Activated T-helper 9 cell treated with anti-CD3 and anti-CD28 coated beads, Interleukin-2, amount 50 U/mL, for 16 hours (primary cell): Measurements from ENCODE around the gene KPNA3.

ENCODE experiments used
- DNase-seq: peaks from one replicate; pipeline ENCODE4 v3.0.0-alpha.2; 2020; ENCODE audit warnings: low read depth

Gene KPNA3

DNA sequence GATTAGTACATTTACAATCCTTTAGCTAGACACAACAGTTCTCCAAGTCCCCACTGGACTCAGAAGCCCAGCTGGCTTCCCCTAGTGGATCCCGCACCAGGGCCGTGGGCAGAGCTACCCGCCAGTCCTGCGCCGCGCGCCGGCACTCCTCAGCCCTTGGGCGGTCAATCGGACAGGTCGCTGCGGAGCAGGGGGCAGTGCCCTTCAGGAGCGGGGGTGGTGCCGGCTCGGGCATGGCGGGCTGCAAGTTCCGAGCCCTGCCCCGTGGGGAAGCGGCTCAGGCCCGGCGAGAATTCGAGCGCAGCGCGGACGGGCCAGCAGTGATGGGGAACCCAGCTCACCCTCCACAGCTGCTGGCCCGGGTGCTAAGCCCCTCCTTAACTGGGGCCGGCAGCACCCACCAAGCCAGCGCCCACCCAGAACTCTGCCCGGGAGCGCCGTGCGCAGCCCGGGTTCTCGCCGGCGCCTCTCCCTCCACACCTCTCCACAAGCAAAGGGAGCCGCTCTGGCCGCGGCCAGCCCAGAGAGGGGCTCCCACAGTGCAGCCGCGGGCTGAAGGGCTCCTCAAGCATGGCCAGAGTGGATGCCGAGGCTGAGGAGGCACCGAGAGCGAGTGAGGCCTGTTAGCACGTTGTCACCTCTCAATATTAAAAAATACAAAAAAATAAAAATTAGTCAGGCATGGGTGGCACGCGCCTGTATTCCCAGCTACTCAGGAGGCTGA, 114.1 kb downstream of the KPNA3 start:
- no peak for DNase-seq

DNA sequence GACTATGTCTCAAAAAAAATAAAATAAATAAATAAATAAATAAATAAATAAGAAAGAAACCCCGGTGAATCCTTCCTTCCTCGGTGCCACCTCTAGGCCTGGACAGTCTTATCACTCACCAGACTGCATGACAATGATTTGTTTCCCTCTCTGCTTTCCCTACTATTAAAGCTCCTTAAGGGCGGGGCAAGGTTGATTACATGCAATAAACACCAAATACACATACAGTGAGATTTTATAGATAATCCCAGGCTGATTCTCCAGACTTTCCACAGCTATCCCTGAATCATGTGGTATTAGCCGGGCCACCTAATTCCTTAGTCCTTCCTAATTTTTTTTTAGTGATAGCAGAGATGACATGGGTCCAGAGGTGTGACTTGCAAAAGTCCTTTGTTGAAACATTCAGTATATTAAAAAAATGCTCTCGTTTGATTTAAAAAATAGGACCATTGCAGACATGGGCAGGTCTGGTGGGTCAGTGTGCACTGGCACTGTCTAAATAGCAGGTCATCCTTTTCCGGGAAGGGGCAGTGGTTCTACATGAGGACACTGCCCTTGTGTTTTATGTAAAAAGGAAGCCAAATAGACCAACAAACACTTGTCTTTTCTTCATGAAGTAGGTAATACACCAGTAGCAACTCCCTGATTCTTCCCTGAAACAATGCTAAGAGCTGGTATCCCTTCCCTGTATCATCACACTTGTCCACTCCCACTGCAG, 115.7 kb downstream of the KPNA3 start:
- DNase-seq = no peak

DNA sequence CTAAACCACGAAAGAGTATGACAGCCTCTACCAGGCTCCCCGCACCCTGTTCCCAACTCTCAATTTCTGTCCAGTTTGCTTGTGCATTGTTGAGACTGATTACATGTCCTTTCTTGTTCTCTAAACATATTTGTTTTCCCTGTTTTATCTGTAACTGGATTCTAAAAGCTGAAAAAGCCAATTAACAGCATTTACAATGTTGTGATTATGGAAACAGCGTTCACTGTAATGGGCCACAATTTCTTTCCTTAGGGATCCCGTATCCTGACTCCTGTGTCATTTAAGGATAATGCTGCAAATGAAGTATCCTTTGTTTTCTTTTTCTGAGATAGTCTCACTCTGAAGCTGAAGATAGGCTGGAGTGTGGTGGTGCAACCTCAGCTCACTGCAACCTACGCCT, 121.7 kb downstream of the KPNA3 start:
- DNase-seq = no peak

DNA sequence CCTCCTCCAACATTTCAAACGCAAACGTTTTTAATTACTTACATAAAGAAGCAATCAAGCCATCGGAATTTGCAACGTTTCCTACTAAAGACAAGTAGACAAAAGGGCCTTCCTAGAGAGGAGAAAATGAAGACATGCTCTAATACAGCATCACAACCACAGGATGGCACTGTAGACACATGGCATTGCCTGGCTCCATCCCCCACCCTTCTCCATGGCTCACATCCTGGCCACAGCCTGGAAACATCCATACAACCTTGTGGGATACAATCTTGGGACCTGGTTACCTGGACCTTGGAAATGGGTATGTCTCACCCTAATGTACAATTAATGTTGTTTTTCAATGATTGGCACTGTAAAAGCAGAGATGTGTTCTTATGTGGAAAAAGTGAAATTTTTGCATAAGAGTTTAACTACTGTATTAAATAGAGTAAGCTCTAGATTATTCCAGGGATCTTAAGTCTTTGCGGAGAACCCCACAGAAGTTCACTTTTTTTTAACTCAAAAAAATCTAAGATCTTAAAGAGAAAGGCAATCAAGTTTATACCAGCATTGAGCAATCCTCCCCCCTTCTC, 122.7 kb downstream of the KPNA3 start:
- DNase-seq = no peak

DNA sequence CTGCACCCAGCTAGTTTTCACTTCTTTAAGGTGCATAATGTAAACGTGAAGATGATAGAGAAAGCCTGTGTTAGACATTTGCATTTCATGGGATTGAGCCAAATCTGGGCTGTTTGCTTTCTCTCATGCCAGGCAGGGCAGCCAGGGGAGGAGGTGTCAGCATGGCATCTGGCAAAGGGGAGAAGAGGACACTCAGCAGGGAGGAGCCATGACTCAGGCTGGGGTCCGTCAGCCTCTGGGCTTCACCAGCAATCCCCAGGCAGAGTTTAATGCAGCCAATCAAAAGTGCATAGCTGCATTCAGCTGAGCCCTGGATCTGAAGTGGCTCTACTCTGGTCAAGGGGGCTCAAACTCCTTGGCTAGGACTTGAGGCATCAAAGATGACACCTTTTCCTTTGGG, 124.7 kb downstream of the KPNA3 start:
- no peak for DNase-seq

DNA sequence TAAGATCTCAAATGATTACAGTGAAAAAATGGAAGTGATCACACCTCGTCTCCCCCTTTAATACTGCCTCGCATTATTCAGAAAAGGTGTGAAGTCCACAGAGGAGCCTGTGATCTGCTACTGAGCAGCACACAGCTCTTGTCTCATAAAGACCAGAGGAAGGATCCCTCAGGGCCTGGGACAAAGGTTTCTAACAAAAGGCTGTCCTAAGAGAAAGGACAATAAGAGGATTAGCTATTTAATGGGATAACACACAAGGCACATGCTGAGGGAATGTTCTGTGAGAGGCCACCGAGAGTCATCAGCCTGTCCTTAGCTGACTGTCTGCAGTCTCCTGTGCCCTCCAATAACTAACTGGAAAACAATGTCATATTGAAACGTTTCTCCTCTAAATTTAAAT, 127.9 kb downstream of the KPNA3 start:
- no peak for DNase-seq

DNA sequence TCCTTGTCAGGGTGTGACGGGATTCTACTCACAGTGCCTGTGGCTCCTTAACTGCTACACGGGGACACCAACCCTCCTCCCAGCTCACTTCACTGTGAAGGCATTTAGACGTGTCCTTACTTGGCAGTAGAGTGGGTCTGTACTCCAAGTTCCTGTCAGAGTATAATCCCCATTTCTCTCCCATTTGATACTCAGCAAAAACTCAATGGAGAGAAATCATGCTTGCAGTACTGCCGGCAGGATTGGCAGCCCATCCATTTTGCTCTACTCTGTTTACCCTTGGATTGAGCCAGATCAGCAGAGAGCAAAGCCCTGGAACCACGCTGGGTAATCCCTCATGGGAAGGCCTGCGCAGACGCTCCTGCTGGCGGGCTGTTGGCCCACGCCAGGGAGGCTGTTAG, 135.2 kb downstream of the KPNA3 start:
- DNase-seq = no peak

DNA sequence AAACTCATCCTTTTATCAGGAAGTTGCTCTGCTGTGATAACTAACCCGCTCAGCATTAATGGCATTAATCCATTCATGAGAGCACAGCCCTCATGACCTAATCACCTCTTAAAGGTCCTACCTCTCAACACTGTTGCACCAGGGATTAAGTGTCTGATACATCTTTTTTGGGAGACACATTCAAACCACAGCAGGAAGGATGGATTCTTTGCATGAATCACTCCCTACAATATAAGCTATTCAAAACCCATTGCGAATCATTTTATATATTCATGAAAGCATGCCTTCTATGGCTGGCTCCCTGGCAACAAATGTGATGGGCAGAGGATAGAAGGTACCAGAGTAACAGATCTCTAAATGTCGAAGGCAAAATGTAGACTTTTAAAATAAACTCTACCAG, 136.6 kb downstream of the KPNA3 start:
- no peak for DNase-seq

DNA sequence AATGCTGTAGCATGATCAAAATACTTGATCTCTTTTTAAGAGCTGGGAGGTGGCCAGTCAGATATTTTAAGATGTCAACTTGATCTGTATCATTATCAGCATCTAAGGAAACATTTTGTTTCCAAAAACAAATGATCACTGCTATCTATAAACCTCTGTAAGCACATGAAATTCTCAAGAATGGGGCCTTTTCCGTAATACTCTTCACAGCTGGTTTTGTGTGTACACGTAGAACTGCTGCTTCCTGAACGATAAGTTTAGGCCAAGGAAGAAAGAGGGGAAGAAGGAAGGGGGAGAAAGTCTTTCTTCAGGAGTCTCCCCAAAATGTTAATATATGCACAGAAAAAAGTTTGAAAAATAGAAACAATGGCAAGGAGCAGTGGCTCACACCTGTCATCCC, 138.5 kb downstream of the KPNA3 start:
- no peak for DNase-seq

DNA sequence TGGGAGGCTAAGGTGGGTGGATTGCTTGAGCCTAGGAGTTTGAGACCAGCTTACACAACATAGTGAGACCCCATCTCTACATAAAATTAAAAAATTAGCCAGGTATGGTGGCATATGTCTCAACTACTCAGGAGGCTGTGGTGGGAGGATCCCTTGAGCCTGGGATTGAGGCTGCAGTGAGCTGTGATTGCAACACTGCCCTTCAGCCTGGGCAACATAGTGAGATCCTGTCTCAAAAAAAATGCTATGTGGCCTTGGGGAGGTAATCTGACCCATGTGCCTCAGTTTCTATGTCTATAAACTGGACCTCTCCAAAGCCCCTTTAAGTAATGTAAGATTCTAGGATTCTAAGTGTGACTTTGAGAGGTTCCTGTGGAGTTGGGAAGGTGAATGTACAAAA, 139.0 kb downstream of the KPNA3 start:
- no peak for DNase-seq

DNA sequence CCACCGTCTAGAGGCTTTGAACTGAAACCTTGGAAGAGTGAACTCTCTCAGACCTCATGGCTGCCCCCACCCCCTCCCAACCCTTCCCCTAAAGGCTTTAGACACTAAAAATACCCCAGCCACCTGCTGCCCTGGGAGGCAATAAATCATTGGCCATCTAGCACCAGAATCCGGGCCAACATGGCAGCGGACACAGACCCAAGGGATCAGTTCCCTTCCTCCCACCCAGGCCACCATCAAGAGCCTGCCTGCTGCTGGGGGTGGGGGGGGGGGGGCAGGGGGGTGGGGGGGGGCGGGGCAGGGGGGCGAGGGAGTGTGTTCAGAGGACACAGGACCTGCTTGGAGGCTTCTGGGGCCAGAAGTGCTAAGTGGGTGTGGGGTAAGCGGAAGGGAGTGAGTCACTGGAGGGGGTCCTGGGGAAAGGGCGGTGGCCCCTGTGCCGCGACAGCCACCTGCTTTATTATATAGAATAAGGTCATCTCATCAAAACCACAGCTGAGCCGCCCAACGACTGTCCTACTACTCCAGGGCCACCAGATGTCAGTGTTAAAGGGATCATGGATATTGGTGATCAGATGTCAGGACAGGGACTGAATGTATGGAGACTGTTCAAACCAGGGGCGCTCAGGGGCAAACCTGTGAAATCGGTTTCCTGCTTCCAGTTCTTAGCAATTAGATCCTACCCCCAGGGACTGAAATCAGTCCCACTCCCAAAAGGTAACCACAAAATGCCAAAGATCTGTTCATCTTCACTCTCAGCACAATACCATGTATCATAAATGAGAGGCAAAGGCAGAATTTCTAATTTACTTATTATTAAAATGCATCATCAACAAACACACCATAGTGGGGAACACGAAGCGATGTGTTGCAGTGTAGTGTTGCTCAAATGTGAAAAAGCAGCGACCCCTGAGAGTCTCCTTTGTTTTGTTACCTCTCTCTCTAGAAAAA, 139.9 kb downstream of the KPNA3 start:
- no peak for DNase-seq

DNA sequence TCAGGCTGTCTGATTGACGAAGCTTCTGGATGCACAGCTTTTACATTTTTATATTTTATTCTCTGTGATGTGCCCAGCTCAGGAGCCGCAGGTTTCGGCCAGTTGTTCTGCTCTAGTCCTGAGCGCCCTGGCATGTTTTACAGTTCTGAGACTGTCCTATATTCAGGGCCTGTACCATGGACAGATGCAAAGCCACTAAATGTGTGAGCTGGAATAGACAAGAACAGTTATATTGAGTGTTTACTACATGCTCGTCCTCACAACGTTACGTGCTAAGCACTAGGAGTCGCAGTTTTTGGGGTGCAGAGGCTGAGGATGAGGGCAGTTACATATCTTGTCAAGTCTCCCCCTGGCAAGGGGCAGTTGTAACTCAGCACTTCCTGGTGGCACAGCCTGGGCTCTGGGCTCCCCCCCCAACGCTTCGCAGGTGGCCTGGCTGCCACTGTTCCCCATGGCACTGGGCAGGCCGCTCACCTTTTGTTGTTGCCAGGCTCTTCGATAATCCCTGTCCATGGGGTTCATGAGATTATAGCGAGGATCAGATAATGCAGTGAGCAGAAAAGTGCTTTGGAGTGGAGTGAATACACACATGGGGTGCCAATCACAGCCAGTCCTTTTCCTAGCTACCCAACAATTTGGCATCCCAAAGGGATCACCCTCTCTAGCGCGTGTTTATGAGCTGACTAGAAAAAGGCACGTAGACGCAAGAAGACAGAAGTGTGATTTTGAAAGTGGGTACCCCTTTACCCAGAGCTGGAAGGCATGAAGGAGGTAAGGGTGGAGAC, 140.7 kb downstream of the KPNA3 start:
- no peak for DNase-seq

DNA sequence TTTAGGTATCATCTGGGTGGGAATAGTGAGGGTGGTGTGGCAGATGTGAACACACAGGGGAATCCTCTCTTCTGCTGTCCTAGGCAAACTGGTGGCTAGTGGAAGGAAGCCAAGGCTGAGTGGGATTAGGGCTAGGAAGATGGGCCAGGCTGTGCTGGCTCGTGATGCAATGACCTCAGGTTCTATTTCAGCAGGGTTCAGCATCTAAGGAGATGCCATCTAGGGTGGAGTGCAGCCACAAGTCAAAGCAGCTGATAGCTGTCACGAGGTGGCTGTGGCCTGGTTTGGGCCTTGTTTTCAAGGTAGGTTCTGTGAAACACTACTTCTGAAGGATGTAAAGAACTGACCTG, 142.5 kb downstream of the KPNA3 start:
- DNase-seq = no peak
